Measurements from ENCODE around the gene CDK16.

GRCh38 chrX:47239898-47240545 lies 21.5 kb downstream of the CDK16 start:
- TF ChIP-seq, protein P1, sequence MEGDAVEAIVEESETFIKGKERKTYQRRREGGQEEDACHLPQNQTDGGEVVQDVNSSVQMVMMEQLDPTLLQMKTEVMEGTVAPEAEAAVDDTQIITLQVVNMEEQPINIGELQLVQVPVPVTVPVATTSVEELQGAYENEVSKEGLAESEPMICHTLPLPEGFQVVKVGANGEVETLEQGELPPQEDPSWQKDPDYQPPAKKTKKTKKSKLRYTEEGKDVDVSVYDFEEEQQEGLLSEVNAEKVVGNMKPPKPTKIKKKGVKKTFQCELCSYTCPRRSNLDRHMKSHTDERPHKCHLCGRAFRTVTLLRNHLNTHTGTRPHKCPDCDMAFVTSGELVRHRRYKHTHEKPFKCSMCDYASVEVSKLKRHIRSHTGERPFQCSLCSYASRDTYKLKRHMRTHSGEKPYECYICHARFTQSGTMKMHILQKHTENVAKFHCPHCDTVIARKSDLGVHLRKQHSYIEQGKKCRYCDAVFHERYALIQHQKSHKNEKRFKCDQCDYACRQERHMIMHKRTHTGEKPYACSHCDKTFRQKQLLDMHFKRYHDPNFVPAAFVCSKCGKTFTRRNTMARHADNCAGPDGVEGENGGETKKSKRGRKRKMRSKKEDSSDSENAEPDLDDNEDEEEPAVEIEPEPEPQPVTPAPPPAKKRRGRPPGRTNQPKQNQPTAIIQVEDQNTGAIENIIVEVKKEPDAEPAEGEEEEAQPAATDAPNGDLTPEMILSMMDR (conservative IDR thresholded peaks at IDR 0.05): no peak
- no peak for TF ChIP-seq EZH2 (IDR thresholded peaks at IDR 0.05; ENCODE audit: low read depth)

All from PC-9 (cell line).